A673 (cell line): ENCODE measurements around the gene TSPAN14. TPM values are rescaled to one million over a fixed set of nuclear protein-coding genes. Genes with fewer than 3 reads are reported as not detected.

Experiments
- BruUV-seq: library from RNA; stranded (reverse); fragments of 400-500 nt; replicated peaks from 2 replicates; lab custom pipeline; 2021; lab: Mats Ljungman, UMichigan
- CTCF ChIA-PET: fragments of 300-600 bp; sonication (Branson Sonifier 250); formaldehyde crosslinking; loops from one replicate; lab custom pipeline; 2022; ENCODE audit warnings: antibody characterized with exemption; lab: Charles Lee
- POLR2A ChIA-PET: fragments of 300-600 bp; sonication (Branson Sonifier 250); formaldehyde crosslinking; loops from one replicate; lab custom pipeline; 2022; ENCODE audit warnings: antibody characterized with exemption; ENCODE audit not compliant: low non-redundant PET; lab: Charles Lee
- DNase-seq: peaks from one replicate; pipeline ENCODE4 v3.0.0-alpha.2; 2015; ENCODE audit warnings: low spot score
- H3K27ac ChIP-seq: fragments of 200-600 bp; sonication (generic); 2 replicates; pipeline ENCODE4 v1.5.1; 2016; ENCODE audit warnings: mixed run types, low read depth, mild to moderate bottlenecking, mixed read lengths, antibody characterized with exemption, low read length; ENCODE audit not compliant: poor library complexity, severe bottlenecking
- H3K27me3 ChIP-seq: fragments of 200-600 bp; sonication (generic); replicated peaks from 2 replicates; pipeline ENCODE4 v1.6.1; 2017; ENCODE audit warnings: mixed run types, low read depth, mild to moderate bottlenecking, mixed read lengths, antibody characterized with exemption, low read length; ENCODE audit not compliant: insufficient read depth, poor library complexity
- H3K36me3 ChIP-seq: fragments of 200-600 bp; sonication (generic); 2 replicates; pipeline ENCODE4 v1.6.1; 2016; ENCODE audit warnings: mixed run types, mild to moderate bottlenecking, mixed read lengths, antibody characterized with exemption, low read length; ENCODE audit not compliant: insufficient read depth, poor library complexity, severe bottlenecking
- H3K4me1 ChIP-seq: fragments of 200-600 bp; sonication (generic); 2 replicates; pipeline ENCODE4 v1.6.1; 2017; ENCODE audit warnings: mixed run types, mild to moderate bottlenecking, mixed read lengths, antibody characterized with exemption, low read length; ENCODE audit not compliant: insufficient read depth, poor library complexity, severe bottlenecking
- H3K4me3 ChIP-seq: fragments of 200-600 bp; sonication (generic); 2 replicates; pipeline ENCODE4 v1.5.1; 2016; ENCODE audit warnings: low read depth, mixed run types, mild to moderate bottlenecking, mixed read lengths, low read length; ENCODE audit not compliant: poor library complexity, severe bottlenecking
- H3K9me3 ChIP-seq: fragments of 200-600 bp; sonication (generic); 2 replicates; pipeline ENCODE4 v1.6.1; 2016; ENCODE audit warnings: mixed run types, low read depth, mild to moderate bottlenecking, mixed read lengths, antibody characterized with exemption, low read length; ENCODE audit not compliant: poor library complexity, severe bottlenecking
- EZH2 ChIP-seq: fragments of 200-600 bp; sonication (generic); IDR thresholded peaks from 2 replicates; pipeline ENCODE4 v1.6.1; 2017; ENCODE audit warnings: borderline replicate concordance, low read depth, mild to moderate bottlenecking, mixed read lengths, antibody characterized with exemption, low read length; ENCODE audit not compliant: poor library complexity, severe bottlenecking
- intact Hi-C: fragments of 100-400 bp; cut with micrococcal nuclease; formaldehyde crosslinking; loops from one replicate; pipeline ENCODE4 v1.10.0; 2022; ENCODE audit not compliant: unreplicated experiment
- total RNA-seq: library from RNA; stranded (reverse); gene quantifications from 2 replicates; pipeline ENCODE4 v1.2.3, GENCODE V29; 2021
- TF ChIP-seq, protein P1 (sequence below): fragments of 300-800, 200-600 bp; sonication (generic); conservative IDR thresholded peaks from 2 replicates; pipeline ENCODE4 v1.5.1; 2017; ENCODE audit warnings: low read depth, mild to moderate bottlenecking, antibody characterized with exemption, low read length, moderate library complexity, mixed read lengths

The TSPAN14 gene
- total RNA-seq, 1 experiment from 2014 or later: 50.4 TPM

DNA sequence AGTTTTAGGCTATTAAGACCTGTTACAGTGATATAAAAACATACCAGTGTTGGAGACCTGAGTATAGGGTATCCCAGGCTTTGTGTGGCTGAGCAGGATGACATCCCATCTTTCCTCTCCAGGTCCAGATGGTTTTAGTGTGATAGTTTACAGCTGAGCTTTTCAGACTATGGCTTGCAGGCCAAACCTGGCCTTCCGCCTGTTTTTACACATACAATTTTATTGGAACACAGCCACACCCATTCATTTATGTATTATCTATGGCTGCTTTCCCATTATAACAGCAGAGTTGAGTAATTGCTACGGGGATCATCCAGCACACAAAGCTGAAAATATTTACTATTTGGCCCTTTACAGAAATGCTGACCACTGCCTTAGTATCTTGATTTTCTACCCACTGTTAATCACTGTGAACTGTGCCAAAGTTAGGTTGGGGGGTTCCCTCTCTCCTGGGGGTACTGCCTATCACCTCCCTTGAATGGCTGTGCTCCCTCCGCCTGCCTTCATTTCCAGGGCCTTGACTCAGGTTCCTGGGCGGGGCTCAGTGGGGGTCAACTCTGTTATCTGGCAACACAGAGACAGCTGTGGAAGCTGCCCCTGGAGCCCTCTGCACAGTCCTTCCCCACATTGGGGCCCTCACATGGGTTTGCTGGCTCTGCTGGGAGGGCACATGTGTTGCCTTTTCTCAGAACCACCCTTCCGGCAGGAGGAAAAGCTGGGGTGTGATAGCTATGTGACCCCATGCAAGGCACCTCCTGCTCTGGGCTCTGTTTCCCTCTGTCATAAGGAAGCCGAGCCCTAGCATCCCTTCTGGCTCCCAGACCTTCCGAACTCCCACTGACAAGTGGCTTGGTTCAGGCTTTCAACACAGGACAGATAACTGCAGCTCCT lies 43.3 kb downstream of the TSPAN14 start:
- intact Hi-C loops: no loop called here
- POLR2A ChIA-PET: no interaction called here

DNA sequence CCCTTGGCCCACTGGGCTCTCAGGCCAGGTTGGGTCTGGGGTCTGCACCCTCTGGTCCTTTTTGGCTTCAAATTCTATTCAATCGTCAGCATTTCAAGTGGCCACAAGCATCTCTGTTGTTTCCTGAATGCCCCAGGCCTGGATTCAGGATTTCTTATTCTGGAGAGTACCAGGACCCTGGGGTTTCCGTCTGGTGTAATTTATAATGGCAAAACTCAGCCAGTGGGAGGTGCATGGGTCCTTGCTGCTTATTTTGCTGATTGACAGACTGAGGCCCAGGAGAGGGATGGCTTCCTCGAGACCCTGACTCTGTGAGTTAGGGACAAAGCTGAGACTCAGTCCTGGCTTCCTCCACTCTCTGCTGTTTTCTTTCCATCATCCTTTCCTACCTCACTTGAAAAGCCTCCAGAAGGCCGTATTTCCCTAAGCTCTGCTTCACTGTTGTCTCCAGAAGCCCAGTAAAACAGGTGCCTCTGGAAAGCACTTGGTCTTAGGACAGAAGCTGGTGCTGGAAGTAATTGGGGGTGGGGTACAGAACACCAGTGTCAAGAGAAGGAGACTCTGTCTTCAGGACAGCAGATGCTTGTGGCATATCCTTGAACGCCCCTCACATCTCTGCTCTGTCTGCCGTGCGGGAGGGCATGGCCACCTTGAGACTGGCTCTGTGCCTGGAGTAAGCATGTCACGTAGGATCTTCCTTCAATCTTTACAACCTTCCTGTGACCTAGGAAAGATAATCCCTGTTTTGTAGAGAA lies 44.1 kb downstream of the TSPAN14 start:
- no TSS peak for BruUV-seq
- TF ChIP-seq EZH2: no peak
- TF ChIP-seq, protein P1, sequence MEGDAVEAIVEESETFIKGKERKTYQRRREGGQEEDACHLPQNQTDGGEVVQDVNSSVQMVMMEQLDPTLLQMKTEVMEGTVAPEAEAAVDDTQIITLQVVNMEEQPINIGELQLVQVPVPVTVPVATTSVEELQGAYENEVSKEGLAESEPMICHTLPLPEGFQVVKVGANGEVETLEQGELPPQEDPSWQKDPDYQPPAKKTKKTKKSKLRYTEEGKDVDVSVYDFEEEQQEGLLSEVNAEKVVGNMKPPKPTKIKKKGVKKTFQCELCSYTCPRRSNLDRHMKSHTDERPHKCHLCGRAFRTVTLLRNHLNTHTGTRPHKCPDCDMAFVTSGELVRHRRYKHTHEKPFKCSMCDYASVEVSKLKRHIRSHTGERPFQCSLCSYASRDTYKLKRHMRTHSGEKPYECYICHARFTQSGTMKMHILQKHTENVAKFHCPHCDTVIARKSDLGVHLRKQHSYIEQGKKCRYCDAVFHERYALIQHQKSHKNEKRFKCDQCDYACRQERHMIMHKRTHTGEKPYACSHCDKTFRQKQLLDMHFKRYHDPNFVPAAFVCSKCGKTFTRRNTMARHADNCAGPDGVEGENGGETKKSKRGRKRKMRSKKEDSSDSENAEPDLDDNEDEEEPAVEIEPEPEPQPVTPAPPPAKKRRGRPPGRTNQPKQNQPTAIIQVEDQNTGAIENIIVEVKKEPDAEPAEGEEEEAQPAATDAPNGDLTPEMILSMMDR: no peak
- peaks cover 29% of the 10 kb centered on the region for H3K4me1 ChIP-seq
- ChIA-PET CTCF (no interaction called here), POLR2A (no interaction called here)
- H3K9me3 ChIP-seq: peaks cover 4% of the 10 kb centered on the region
- no peaks in the 10 kb centered on the region for H3K36me3 ChIP-seq
- H3K27ac ChIP-seq: peak overlapping the region; percentile 47
- H3K27me3 ChIP-seq: no peaks in the 10 kb centered on the region
- H3K4me3 ChIP-seq: no peak overlapping the region
- DNase-seq: no peak
- intact Hi-C loops: no loop called here

More for the DNA sequence above, 43.3 kb downstream of the TSPAN14 start:
- Histone ChIP-seq H3K36me3 (no peaks in the 10 kb centered on the region), H3K4me3 (no peak overlapping the region), H3K27ac (no peak overlapping the region), H3K4me1 (peaks cover 34% of the 10 kb centered on the region), H3K27me3 (no peaks in the 10 kb centered on the region), H3K9me3 (peaks cover 4% of the 10 kb centered on the region)
- no TSS peak for BruUV-seq
- CTCF ChIA-PET: no interaction called here
- no peak for TF ChIP-seq EZH2
- TF ChIP-seq, protein P1: no peak
- DNase-seq: no peak

DNA sequence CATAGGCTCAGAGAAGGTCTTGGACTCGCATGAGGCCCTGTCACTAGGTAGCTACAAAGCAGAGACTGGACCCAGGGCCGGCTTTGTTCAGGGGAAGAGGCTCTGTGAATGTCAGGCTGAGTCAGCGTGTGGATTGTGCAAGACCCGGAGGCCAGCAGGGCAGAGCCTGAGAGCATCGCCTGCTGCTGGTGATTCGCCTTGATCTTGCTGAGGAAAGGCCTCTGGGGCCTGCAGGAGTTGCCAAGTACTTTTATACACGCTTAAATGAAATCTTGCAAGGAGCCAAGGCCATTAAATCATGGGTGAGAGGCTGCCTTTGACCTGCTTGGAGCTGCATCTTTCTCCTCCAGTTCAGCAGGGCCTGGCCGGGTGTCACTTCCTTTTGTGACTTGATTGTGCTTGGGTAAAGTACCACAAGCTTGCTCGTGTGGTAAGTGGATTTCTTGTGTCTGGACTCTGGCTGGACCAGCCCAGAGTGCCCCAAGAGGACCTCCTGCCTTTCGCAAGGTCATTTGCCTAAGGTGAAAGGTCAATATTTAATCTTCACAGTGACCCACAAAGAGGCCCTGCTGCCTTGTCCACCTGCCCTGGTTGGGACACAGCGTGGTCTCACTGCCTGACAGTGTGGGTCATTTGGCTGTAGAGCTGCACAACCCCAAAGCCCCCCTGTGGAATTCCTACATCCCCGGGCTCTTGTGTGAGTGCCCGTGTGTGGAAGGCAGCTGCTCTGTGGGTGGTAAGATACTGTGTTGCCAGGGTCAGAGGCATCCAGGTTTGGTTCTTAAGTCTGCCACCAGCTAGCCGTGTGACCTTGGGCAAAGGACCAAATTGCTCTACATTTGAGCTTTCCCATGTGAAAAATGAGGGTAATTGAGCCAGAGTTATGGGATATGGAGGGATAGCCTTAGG lies 45.0 kb downstream of the TSPAN14 start:
- Histone ChIP-seq H3K4me3 (no peak overlapping the region), H3K4me1 (peaks cover 21% of the 10 kb centered on the region), H3K9me3 (peaks cover 4% of the 10 kb centered on the region), H3K36me3 (no peaks in the 10 kb centered on the region), H3K27ac (peak overlapping the region; percentile 47), H3K27me3 (no peaks in the 10 kb centered on the region)
- intact Hi-C loops: no loop called here
- no TSS peak for BruUV-seq
- ChIA-PET POLR2A (no interaction called here), CTCF (no interaction called here)
- TF ChIP-seq, protein P1: no peak
- no peak for TF ChIP-seq EZH2
- peak; percentile 73 for DNase-seq
